MM.1S (cell line): ENCODE results near the gene LARGE1.

Experiments
- DNase-seq: peaks from one replicate; pipeline ENCODE4 v3.0.0-alpha.2; 2015
- H2AFZ ChIP-seq: fragments of 300-600 bp; sonication (generic); 2 replicates; pipeline ENCODE4 v1.6.0; 2016; ENCODE audit warnings: antibody characterized with exemption, low read length
- H3F3A ChIP-seq: fragments of 300-600 bp; sonication (generic); 2 replicates; pipeline ENCODE4 v1.6.1; 2016; ENCODE audit warnings: mild to moderate bottlenecking, antibody characterized with exemption, low read length, moderate library complexity, mixed read lengths; ENCODE audit not compliant: insufficient read depth
- H3K27ac ChIP-seq: fragments of 300-600 bp; sonication (generic); 2 replicates; pipeline ENCODE4 v1.5.1; 2016; ENCODE audit warnings: mild to moderate bottlenecking, low read length
- H3K27me3 ChIP-seq: fragments of 300-600 bp; sonication (generic); replicated peaks from 2 replicates; pipeline ENCODE4 v1.6.0; 2016; ENCODE audit warnings: low read length; ENCODE audit not compliant: insufficient read depth
- H3K36me3 ChIP-seq: fragments of 300-600 bp; sonication (generic); replicated peaks from 2 replicates; pipeline ENCODE4 v1.6.1; 2016; ENCODE audit warnings: mild to moderate bottlenecking, low read length, mixed read lengths; ENCODE audit not compliant: insufficient read depth
- H3K4me1 ChIP-seq: fragments of 300-600 bp; sonication (generic); 2 replicates; pipeline ENCODE4 v1.6.1; 2016; ENCODE audit warnings: low read length, mixed read lengths
- H3K4me2 ChIP-seq: fragments of 300-600 bp; sonication (generic); 2 replicates; pipeline ENCODE4 v1.6.0; 2016; ENCODE audit warnings: low read depth, low read length
- H3K4me3 ChIP-seq: fragments of 300-600 bp; sonication (generic); 2 replicates; pipeline ENCODE4 v1.5.1; 2016; ENCODE audit warnings: low read length, mixed read lengths
- H3K79me2 ChIP-seq: fragments of 300-600 bp; sonication (generic); 2 replicates; pipeline ENCODE4 v1.6.1; 2016; ENCODE audit warnings: mixed run types, low read length, mixed read lengths
- H3K9ac ChIP-seq: fragments of 300-600 bp; sonication (generic); 2 replicates; pipeline ENCODE4 v1.6.1; 2016; ENCODE audit warnings: low read length, mixed read lengths
- H3K9me2 ChIP-seq: fragments of 300-600 bp; sonication (generic); replicated peaks from 2 replicates; pipeline ENCODE4 v1.6.1; 2016; ENCODE audit warnings: mild to moderate bottlenecking, low read length, mixed read lengths; ENCODE audit not compliant: insufficient read depth
- H3K9me3 ChIP-seq: fragments of 300-600 bp; sonication (generic); replicated peaks from 2 replicates; pipeline ENCODE4 v1.6.1; 2016; ENCODE audit warnings: mild to moderate bottlenecking, low read length, mixed read lengths; ENCODE audit not compliant: insufficient read depth
- H4K20me1 ChIP-seq: fragments of 300-600 bp; sonication (generic); 2 replicates; pipeline ENCODE4 v1.6.1; 2016; ENCODE audit warnings: mild to moderate bottlenecking, low read length, moderate library complexity, mixed read lengths; ENCODE audit not compliant: insufficient read depth
- CTCF ChIP-seq: fragments of 300-600 bp; sonication (generic); IDR thresholded peaks from 2 replicates; pipeline ENCODE4 v1.5.1; 2016; ENCODE audit warnings: antibody characterized with exemption, low read length, mixed read lengths
- EZH2 ChIP-seq: fragments of 300-600 bp; sonication (generic); optimal IDR thresholded peaks from 2 replicates; pipeline ENCODE3; 2017; ENCODE audit warnings: low read depth, mild to moderate bottlenecking, antibody characterized with exemption, low read length, mixed read lengths
- EZH2phosphoT487 ChIP-seq: fragments of 300-600 bp; sonication (generic); IDR thresholded peaks from 2 replicates; pipeline ENCODE4 v1.6.1; 2018; ENCODE audit warnings: antibody characterized with exemption, low read length

Gene LARGE1

GRCh38 chr22:33314316-33314715, 606.0 kb downstream of the LARGE1 start:
- H4K20me1 ChIP-seq = no peaks in the 10 kb centered on the region
- H3K4me3 ChIP-seq = no peak overlapping the region
- H3K27me3 ChIP-seq = no peaks in the 10 kb centered on the region
- no peaks in the 10 kb centered on the region for H3K9me3 ChIP-seq
- no peak for TF ChIP-seq EZH2
- no peak for TF ChIP-seq CTCF
- TF ChIP-seq EZH2phosphoT487 = no peak
- H3K4me2 ChIP-seq = no peak overlapping the region
- H3K4me1 ChIP-seq = no peaks in the 10 kb centered on the region
- H3K27ac ChIP-seq = no peak overlapping the region
- H3K9me2 ChIP-seq = no peaks in the 10 kb centered on the region
- no peak overlapping the region for H2AFZ ChIP-seq
- H3K9ac ChIP-seq = no peak overlapping the region
- DNase-seq = no peak
- no peaks in the 10 kb centered on the region for H3K79me2 ChIP-seq
- no peaks in the 10 kb centered on the region for H3K36me3 ChIP-seq
- no peaks in the 10 kb centered on the region for H3F3A ChIP-seq

- DNase-seq = no peak
- H2AFZ ChIP-seq = no peak overlapping the region
- no peaks in the 10 kb centered on the region for H4K20me1 ChIP-seq
- no peaks in the 10 kb centered on the region for H3K4me1 ChIP-seq
- H3K4me2 ChIP-seq = no peak overlapping the region
- no peaks in the 10 kb centered on the region for H3K9me2 ChIP-seq
- H3K9ac ChIP-seq = no peak overlapping the region
- no peaks in the 10 kb centered on the region for H3F3A ChIP-seq
- H3K27ac ChIP-seq = no peak overlapping the region
- no peaks in the 10 kb centered on the region for H3K36me3 ChIP-seq
- no peaks in the 10 kb centered on the region for H3K27me3 ChIP-seq
- TF ChIP-seq EZH2phosphoT487 (no peak), CTCF (no peak), EZH2 (no peak)
- no peaks in the 10 kb centered on the region for H3K9me3 ChIP-seq
- H3K4me3 ChIP-seq = no peak overlapping the region
- H3K79me2 ChIP-seq = no peaks in the 10 kb centered on the region
Measured at GRCh38 chr22:33303099-33303498, 617.2 kb downstream of the LARGE1 start.

- no peak for TF ChIP-seq EZH2
- no peak for TF ChIP-seq CTCF
- no peak for TF ChIP-seq EZH2phosphoT487
- Histone ChIP-seq H3K4me2 (no peak overlapping the region), H3K9ac (no peak overlapping the region), H3K27me3 (no peaks in the 10 kb centered on the region), H3K4me1 (no peaks in the 10 kb centered on the region), H3F3A (no peaks in the 10 kb centered on the region), H4K20me1 (no peaks in the 10 kb centered on the region), H3K9me2 (no peaks in the 10 kb centered on the region), H3K79me2 (no peaks in the 10 kb centered on the region), H2AFZ (no peak overlapping the region), H3K36me3 (no peaks in the 10 kb centered on the region), H3K4me3 (no peak overlapping the region), H3K27ac (no peak overlapping the region), H3K9me3 (no peaks in the 10 kb centered on the region)
- DNase-seq = no peak
Measured at GRCh38 chr22:33302549-33302948, 617.7 kb downstream of the LARGE1 start.
